ENCODE results near the gene SCN5A.

DNA sequence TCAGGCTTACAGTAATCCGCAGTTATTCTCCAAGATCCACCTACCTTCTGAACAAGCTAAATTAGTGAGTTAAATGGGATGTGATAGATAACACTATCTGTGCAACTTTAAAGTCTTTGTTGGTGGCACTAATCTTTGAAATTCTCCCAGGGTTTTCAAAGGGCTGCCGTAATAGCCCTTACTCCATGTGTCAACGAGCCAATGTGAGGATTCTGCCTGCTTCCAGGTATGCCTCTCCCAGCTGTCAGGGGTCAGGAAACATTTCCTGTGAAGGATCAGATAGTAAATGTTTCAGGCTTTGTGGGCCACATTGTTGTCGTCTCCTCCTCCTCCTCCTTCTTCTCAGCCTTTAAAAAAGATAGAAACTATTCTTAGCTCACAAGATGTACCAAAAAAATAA lies 20.2 kb upstream of the SCN5A start:
- TF ChIP-seq, protein P1, sequence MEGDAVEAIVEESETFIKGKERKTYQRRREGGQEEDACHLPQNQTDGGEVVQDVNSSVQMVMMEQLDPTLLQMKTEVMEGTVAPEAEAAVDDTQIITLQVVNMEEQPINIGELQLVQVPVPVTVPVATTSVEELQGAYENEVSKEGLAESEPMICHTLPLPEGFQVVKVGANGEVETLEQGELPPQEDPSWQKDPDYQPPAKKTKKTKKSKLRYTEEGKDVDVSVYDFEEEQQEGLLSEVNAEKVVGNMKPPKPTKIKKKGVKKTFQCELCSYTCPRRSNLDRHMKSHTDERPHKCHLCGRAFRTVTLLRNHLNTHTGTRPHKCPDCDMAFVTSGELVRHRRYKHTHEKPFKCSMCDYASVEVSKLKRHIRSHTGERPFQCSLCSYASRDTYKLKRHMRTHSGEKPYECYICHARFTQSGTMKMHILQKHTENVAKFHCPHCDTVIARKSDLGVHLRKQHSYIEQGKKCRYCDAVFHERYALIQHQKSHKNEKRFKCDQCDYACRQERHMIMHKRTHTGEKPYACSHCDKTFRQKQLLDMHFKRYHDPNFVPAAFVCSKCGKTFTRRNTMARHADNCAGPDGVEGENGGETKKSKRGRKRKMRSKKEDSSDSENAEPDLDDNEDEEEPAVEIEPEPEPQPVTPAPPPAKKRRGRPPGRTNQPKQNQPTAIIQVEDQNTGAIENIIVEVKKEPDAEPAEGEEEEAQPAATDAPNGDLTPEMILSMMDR (conservative IDR thresholded peaks at IDR 0.05; ENCODE audit: low read depth, low read length), result no peak
- TF ChIP-seq, protein P2, sequence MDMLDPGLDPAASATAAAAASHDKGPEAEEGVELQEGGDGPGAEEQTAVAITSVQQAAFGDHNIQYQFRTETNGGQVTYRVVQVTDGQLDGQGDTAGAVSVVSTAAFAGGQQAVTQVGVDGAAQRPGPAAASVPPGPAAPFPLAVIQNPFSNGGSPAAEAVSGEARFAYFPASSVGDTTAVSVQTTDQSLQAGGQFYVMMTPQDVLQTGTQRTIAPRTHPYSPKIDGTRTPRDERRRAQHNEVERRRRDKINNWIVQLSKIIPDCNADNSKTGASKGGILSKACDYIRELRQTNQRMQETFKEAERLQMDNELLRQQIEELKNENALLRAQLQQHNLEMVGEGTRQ (IDR thresholded peaks at IDR 0.05; ENCODE audit: low read depth, low read length), result no peak
- TF ChIP-seq POLR2A (IDR thresholded peaks at IDR 0.05; ENCODE audit: low read depth, low read length) (no peak), RAD21 (IDR thresholded peaks at IDR 0.05; ENCODE audit: low read length) (no peak), RFX5 (IDR thresholded peaks at IDR 0.05; ENCODE audit: low read depth, low read length) (no peak), FOS (IDR thresholded peaks at IDR 0.05; ENCODE audit: low read depth, low read length) (no peak), RCOR1 (IDR thresholded peaks at IDR 0.05; ENCODE audit: insufficient replicate concordance, low read length) (no peak), ELK1 (IDR thresholded peaks at IDR 0.05; ENCODE audit: borderline replicate concordance, low read depth, low read length) (no peak), NFE2L2 (IDR thresholded peaks at IDR 0.05; ENCODE audit: low read depth, low read length) (no peak), MAZ (IDR thresholded peaks at IDR 0.05; ENCODE audit: borderline replicate concordance, low read depth, low read length) (no peak), SMC3 (IDR thresholded peaks at IDR 0.05; ENCODE audit: low read depth, low read length) (no peak), MAFK (IDR thresholded peaks at IDR 0.05; ENCODE audit: low read depth, low read length) (no peak), BHLHE40 (IDR thresholded peaks at IDR 0.05; ENCODE audit: low read depth, low read length) (no peak), CHD1 (IDR thresholded peaks at IDR 0.05; ENCODE audit: low read depth, low read length) (no peak)

All from IMR-90 (cell line).